ENCODE data around the gene FYB1. TPM values are rescaled to one million over a fixed set of nuclear protein-coding genes. Genes with fewer than 3 reads are reported as not detected.

FYB1 gene
- total and polyA plus RNA-seq, 2 experiments from 2014 or later = 1.1 to 2.4 TPM

- Histone ChIP-seq H3K4me1 (ENCODE audit: insufficient read depth) (no peaks in the 10 kb centered on the region), H2AFZ (no peak overlapping the region), H3K27me3 (no peaks in the 10 kb centered on the region), H3K36me3 (replicated peaks; ENCODE audit: insufficient read depth, low read depth) (no peaks in the 10 kb centered on the region), H3K4me3 (no peak overlapping the region), H3K4me2 (no peak overlapping the region), H3K79me2 (no peaks in the 10 kb centered on the region), H3K9me2 (replicated peaks; ENCODE audit: insufficient read depth) (no peaks in the 10 kb centered on the region), H3K9me3 (ENCODE audit: low read depth) (no peaks in the 10 kb centered on the region), H4K20me1 (ENCODE audit: insufficient read depth, poor library complexity, severe bottlenecking) (no peaks in the 10 kb centered on the region), H3K27ac (no peak overlapping the region)
- WGBS (ENCODE audit: low lambda C conversion rate, missing lambda C conversion rate) = 92% methylated on average over 5 of the region's 5 CpGs
- DNase-seq (ENCODE audit: low spot score) = no peak
- no peak for TF ChIP-seq EZH2 (IDR thresholded peaks at IDR 0.05; ENCODE audit: borderline replicate concordance)
- TF ChIP-seq EZH2phosphoT487 (IDR thresholded peaks at IDR 0.05; ENCODE audit: low read depth, severe bottlenecking, unreplicated experiment) = no peak
- TF ChIP-seq, protein P1, sequence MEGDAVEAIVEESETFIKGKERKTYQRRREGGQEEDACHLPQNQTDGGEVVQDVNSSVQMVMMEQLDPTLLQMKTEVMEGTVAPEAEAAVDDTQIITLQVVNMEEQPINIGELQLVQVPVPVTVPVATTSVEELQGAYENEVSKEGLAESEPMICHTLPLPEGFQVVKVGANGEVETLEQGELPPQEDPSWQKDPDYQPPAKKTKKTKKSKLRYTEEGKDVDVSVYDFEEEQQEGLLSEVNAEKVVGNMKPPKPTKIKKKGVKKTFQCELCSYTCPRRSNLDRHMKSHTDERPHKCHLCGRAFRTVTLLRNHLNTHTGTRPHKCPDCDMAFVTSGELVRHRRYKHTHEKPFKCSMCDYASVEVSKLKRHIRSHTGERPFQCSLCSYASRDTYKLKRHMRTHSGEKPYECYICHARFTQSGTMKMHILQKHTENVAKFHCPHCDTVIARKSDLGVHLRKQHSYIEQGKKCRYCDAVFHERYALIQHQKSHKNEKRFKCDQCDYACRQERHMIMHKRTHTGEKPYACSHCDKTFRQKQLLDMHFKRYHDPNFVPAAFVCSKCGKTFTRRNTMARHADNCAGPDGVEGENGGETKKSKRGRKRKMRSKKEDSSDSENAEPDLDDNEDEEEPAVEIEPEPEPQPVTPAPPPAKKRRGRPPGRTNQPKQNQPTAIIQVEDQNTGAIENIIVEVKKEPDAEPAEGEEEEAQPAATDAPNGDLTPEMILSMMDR (IDR thresholded peaks at IDR 0.05; ENCODE audit: poor library complexity) = no peak
These were observed 103.6 kb downstream of the FYB1 start for GRCh38 chr5:39115644-39116343.

DNA sequence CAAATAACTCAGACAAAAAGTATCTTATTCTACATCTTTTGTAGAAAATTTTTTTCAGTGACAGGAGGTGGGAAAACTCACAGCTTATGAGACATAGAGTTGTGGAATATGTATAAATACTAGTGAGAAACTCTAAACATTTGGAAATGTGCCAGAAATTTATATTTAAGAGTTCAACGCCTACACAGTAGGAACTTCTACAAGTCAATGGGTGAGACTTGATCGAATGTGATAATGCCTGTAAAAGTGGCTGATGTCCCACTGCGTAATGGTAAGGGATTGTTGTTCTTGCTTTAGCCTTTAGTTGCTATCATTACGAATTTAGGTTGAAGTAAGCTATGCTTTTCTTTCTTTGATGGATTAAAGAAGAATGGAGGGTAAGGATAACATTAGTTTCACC is 105.2 kb downstream of the FYB1 start:
- no peak for DNase-seq (ENCODE audit: low spot score)
- Histone ChIP-seq H3K27ac (no peak overlapping the region), H3K4me2 (no peak overlapping the region), H3K79me2 (no peaks in the 10 kb centered on the region), H3K36me3 (replicated peaks; ENCODE audit: insufficient read depth, low read depth) (no peaks in the 10 kb centered on the region), H3K9me3 (ENCODE audit: low read depth) (no peaks in the 10 kb centered on the region), H3K4me3 (no peak overlapping the region), H2AFZ (no peak overlapping the region), H3K9me2 (replicated peaks; ENCODE audit: insufficient read depth) (no peaks in the 10 kb centered on the region), H3K27me3 (no peaks in the 10 kb centered on the region), H4K20me1 (ENCODE audit: insufficient read depth, poor library complexity, severe bottlenecking) (no peaks in the 10 kb centered on the region), H3K4me1 (ENCODE audit: insufficient read depth) (no peaks in the 10 kb centered on the region)
- WGBS (ENCODE audit: low lambda C conversion rate, missing lambda C conversion rate) = 89% methylated on average over 4 of the region's 4 CpGs
- no peak for TF ChIP-seq EZH2 (IDR thresholded peaks at IDR 0.05; ENCODE audit: borderline replicate concordance)
- TF ChIP-seq, protein P1 (IDR thresholded peaks at IDR 0.05; ENCODE audit: poor library complexity) = no peak
- TF ChIP-seq EZH2phosphoT487 (IDR thresholded peaks at IDR 0.05; ENCODE audit: low read depth, severe bottlenecking, unreplicated experiment) = no peak

- no peaks in the 10 kb centered on the region for H4K20me1 ChIP-seq (ENCODE audit: insufficient read depth, poor library complexity, severe bottlenecking)
- no peaks in the 10 kb centered on the region for H3K9me3 ChIP-seq (ENCODE audit: low read depth)
- H3K4me3 ChIP-seq = no peak overlapping the region
- H3K27me3 ChIP-seq = no peaks in the 10 kb centered on the region
- H3K9me2 ChIP-seq (replicated peaks; ENCODE audit: insufficient read depth) = no peaks in the 10 kb centered on the region
- no peaks in the 10 kb centered on the region for H3K36me3 ChIP-seq (replicated peaks; ENCODE audit: insufficient read depth, low read depth)
- DNase-seq (ENCODE audit: low spot score) = no peak
- no peak overlapping the region for H2AFZ ChIP-seq
- H3K79me2 ChIP-seq = no peaks in the 10 kb centered on the region
- H3K27ac ChIP-seq = no peak overlapping the region
- no peaks in the 10 kb centered on the region for H3K4me1 ChIP-seq (ENCODE audit: insufficient read depth)
- TF ChIP-seq EZH2 (IDR thresholded peaks at IDR 0.05; ENCODE audit: borderline replicate concordance) = no peak
- TF ChIP-seq, protein P1 (IDR thresholded peaks at IDR 0.05; ENCODE audit: poor library complexity) = no peak
- no peak for TF ChIP-seq EZH2phosphoT487 (IDR thresholded peaks at IDR 0.05; ENCODE audit: low read depth, severe bottlenecking, unreplicated experiment)
- 91% methylated on average over 4 of the region's 4 CpGs for WGBS (ENCODE audit: low lambda C conversion rate, missing lambda C conversion rate)
- no peak overlapping the region for H3K4me2 ChIP-seq
These were observed 105.9 kb downstream of the FYB1 start for GRCh38 chr5:39113354-39113953.
